ENCODE results near the gene TRIM5. TPM values are rescaled to one million over a fixed set of nuclear protein-coding genes. Genes with fewer than 3 reads are reported as not detected.

TRIM5 gene
- total and polyA plus RNA-seq, 3 donors from 2014 or later, result 8.8 to 16.2 (median 10.8) TPM

DNA sequence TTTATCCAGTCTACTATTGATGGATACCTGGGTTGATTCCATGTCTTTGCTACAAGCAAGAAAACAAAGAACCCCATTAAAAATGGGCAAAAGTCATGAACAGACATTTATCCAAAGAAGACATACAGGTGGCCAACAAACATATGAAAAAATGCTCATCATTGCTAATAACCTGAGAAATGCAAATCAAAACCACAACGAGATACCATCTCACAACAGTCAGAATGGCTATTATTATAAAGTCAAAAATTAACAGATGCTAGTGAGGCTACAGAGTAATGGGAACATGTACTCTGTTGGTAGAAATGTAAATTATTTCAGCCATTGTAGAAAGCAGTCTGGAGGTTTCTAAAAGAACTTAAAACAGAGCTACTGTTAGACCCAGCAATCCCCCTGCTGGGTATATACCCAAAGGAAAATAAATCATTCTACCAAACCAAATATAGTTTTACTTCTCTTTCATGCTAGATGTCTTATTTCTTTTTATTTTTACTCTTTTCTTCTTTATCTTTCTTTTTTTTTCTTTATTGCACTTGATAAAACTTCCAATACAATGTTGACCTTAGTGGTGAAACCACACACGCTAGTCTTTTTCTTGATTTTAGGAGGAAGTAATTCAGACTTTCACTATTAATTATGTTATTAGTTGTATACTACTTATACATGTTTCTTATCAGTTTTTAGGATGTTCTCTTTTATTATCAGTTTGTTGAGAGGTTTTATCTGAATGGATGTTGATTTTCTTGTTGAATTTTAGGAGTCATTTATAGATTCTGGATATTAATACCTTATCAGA lies 19.1 kb upstream of the TRIM5 start:
- H3K27ac ChIP-seq, result no peak overlapping the region
- H3K27me3 ChIP-seq, result no peaks in the 10 kb centered on the region
- H3K4me3 ChIP-seq, result no peak overlapping the region
- H3K4me1 ChIP-seq, result no peaks in the 10 kb centered on the region
- WGBS, 2 donors, result 89 to 98% methylated on average over 2 of the region's 2 CpGs
- TF ChIP-seq, protein P1, sequence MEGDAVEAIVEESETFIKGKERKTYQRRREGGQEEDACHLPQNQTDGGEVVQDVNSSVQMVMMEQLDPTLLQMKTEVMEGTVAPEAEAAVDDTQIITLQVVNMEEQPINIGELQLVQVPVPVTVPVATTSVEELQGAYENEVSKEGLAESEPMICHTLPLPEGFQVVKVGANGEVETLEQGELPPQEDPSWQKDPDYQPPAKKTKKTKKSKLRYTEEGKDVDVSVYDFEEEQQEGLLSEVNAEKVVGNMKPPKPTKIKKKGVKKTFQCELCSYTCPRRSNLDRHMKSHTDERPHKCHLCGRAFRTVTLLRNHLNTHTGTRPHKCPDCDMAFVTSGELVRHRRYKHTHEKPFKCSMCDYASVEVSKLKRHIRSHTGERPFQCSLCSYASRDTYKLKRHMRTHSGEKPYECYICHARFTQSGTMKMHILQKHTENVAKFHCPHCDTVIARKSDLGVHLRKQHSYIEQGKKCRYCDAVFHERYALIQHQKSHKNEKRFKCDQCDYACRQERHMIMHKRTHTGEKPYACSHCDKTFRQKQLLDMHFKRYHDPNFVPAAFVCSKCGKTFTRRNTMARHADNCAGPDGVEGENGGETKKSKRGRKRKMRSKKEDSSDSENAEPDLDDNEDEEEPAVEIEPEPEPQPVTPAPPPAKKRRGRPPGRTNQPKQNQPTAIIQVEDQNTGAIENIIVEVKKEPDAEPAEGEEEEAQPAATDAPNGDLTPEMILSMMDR (IDR thresholded peaks at IDR 0.05), result no peak
- no peak for TF ChIP-seq POLR2A (IDR thresholded peaks at IDR 0.05)
- intact Hi-C loops (cut with DNase I; ENCODE audit: low total_unique reads), result no loop called here
- H3K9me3 ChIP-seq, result no peaks in the 10 kb centered on the region
- no peaks in the 10 kb centered on the region for H3K36me3 ChIP-seq (ENCODE audit: low read depth, missing control alignments)
- no peak for DNase-seq

DNA sequence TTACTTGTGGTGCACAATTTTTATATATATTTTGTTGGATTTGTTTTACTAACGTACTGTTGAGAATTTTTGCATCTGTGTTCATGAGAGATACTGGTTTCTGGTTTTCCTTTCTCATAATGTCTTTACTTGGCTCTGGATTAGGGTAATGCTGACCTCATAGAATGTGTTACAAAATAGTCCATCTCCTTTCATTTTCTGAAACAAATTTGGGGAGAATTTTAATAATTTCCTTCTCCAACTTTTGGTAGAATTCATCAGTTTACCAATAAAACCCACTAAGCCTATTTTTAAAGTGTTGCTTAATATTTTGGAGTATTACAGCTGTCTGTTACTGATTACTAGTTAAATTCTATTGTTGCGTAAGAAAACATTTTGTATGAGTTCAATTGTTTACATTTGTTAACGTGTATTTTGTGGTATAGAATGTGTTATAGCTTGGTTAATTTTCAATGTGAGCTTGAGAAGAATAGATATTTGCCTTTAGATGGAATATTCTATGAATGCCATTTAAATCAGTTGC lies 16.2 kb upstream of the TRIM5 start:
- Histone ChIP-seq H3K27ac (no peak overlapping the region), H3K4me1 (no peaks in the 10 kb centered on the region), H3K9me3 (no peaks in the 10 kb centered on the region), H3K36me3 (ENCODE audit: low read depth, missing control alignments) (no peaks in the 10 kb centered on the region), H3K4me3 (no peak overlapping the region), H3K27me3 (no peaks in the 10 kb centered on the region)
- TF ChIP-seq, protein P1 (IDR thresholded peaks at IDR 0.05), result no peak
- no peak for TF ChIP-seq POLR2A (IDR thresholded peaks at IDR 0.05)
- DNase-seq, result no peak
- WGBS, 2 donors, result 74 to 89% methylated on average over 3 of the region's 3 CpGs
- intact Hi-C loops (cut with DNase I; ENCODE audit: low total_unique reads), result no loop called here

DNA sequence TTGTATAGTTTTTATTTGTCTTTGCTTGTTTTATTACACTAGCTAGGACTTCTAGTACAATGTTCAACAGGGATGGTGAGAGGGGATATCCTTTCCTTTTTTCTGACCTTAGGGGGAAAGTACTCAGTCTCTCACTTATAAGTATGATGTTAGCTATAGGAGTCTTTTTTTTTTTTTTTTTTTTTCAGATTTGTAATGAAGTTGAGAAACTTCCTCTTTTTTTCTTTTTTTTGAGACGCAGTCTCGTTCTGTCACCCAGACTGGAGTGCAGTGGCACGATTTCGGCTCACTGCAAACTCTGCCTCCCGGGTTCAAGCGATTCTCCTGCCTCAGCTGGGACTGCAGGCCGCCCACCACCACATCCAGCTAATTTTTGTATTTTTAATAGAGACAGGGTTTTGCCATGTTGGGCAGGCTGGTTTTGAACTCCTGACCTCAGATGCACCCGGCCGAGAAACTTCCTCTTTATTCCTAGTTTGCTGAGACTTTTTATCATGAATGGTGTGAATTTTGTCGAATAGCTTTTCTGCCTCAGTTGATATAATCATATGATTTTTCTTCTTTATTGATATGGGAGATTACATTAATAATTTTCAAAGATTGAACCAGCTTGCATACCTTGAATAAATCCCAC lies 15.7 kb upstream of the TRIM5 start:
- Histone ChIP-seq H3K36me3 (ENCODE audit: low read depth, missing control alignments) (no peaks in the 10 kb centered on the region), H3K27ac (no peak overlapping the region), H3K4me1 (no peaks in the 10 kb centered on the region), H3K4me3 (no peak overlapping the region), H3K9me3 (no peaks in the 10 kb centered on the region), H3K27me3 (no peaks in the 10 kb centered on the region)
- WGBS, 2 donors, result 87 to 92% methylated on average over 10 of the region's 10 CpGs
- intact Hi-C loops (cut with DNase I; ENCODE audit: low total_unique reads), result no loop called here
- TF ChIP-seq, protein P1 (IDR thresholded peaks at IDR 0.05), result no peak
- no peak for TF ChIP-seq POLR2A (IDR thresholded peaks at IDR 0.05)
- DNase-seq, result no peak

DNA sequence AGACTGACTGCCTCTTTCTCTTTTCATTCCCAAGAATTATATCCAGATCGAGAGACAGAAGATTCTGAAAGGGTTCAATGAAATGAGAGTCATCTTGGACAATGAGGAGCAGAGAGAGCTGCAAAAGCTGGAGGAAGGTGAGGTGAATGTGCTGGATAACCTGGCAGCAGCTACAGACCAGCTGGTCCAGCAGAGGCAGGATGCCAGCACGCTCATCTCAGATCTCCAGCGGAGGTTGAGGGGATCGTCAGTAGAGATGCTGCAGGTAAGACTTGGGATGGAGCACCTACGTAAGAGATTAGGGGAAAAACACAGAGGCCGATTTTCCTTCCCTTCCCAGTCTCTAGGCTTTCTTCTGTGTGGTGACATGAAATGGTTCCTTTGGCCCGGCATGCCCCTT lies 13.4 kb upstream of the TRIM5 start:
- 89 to 95% methylated on average over 7 of the region's 7 CpGs for WGBS, 2 donors
- Histone ChIP-seq H3K4me1 (no peaks in the 10 kb centered on the region), H3K4me3 (no peak overlapping the region), H3K36me3 (ENCODE audit: low read depth, missing control alignments) (no peaks in the 10 kb centered on the region), H3K27ac (no peak overlapping the region), H3K27me3 (no peaks in the 10 kb centered on the region), H3K9me3 (no peaks in the 10 kb centered on the region)
- no peak for DNase-seq
- no peak for TF ChIP-seq POLR2A (IDR thresholded peaks at IDR 0.05)
- TF ChIP-seq, protein P1 (IDR thresholded peaks at IDR 0.05), result no peak
- intact Hi-C loops (cut with DNase I; ENCODE audit: low total_unique reads), result no loop called here

Data from testis (tissue), 3 donors.